COLO829 (cell line): Measurements from ENCODE around the gene SLC44A1.

ENCODE experiments used
- DNase-seq: peaks from one replicate; pipeline ENCODE4 v3.0.0; 2012; ENCODE audit warnings: low spot score

The SLC44A1 gene

DNA sequence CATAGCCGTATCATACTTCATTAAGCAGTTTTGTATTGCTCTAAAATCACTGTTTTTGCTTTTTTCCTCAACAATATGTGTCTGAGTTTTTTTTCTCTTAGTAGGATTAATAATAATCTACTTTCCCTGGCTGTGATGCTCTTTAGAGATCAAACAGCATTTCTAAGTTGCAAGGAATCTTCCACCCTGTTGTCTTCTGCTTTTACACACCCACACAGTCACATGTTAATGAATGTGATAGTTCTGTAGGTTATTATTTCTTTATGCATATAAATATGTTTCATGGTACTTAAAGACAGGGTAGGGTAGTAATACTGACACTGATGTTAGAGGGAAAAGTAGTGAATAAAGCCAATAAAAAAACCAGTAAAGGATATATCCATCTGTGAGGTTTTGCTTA, 29.3 kb downstream of the SLC44A1 start:
- DNase-seq: no peak

DNA sequence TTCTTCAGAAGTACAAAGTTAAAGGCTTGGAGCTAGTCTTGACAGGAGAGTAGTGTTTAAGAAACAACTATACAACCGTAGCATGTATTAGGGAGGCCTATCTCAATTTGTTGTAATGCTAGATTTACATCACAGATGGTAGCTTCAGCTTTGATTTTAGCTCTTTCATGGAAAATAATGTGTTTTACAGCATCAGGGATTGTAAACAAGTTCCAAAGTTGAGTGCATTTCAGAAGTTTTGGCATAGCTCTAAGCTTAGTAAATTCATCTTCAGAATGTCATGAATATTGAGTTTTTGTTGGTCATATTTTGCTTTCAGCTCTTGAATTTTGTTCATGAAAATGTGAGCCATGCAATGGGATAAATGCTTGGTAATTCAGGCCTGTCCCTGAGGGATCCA, 30.7 kb downstream of the SLC44A1 start:
- DNase-seq: no peak

DNA sequence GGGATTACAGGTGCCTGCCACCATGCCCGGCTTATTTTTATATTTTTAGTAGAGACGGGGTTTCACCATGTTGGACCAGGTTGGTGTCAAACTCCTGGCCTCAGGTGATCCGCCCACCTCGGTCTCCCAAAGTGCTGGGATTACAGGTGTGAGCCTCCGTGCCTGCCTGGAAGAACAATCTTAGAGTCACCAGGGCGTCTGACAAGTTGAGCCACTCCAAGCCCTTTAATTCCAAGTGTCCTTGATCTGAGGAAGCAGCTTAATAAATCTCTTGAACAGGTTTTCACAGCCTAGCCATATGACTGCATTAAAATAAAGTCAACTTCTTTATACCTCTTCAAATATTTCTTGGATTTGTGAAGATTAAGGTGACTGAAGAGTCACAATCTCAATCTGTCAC, 31.5 kb downstream of the SLC44A1 start:
- DNase-seq: no peak

- DNase-seq: no peak
These were observed 34.3 kb downstream of the SLC44A1 start for GRCh38 chr9:105278751-105279150.

GRCh38 chr9:105280691-105281090, 36.2 kb downstream of the SLC44A1 start:
- no peak for DNase-seq

DNA sequence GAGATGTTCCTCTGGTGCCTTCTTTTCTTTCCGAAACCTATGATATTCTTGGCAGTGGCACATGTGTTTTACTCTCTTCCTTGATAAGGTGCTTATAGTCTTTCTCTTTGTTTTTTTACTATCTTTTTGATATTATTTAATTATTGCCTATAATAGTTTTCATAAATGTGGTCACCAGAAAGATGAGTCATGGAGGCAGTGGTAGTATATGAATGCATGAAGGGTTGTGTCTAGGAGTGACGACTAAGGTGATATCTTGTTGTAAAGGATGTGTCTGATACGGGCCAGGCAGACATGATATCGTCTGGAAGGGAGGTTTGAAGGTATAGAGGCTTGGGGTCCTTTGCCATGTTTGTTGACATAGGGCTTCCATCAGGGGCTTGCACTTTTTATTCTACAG, 36.8 kb downstream of the SLC44A1 start:
- DNase-seq: no peak

DNA sequence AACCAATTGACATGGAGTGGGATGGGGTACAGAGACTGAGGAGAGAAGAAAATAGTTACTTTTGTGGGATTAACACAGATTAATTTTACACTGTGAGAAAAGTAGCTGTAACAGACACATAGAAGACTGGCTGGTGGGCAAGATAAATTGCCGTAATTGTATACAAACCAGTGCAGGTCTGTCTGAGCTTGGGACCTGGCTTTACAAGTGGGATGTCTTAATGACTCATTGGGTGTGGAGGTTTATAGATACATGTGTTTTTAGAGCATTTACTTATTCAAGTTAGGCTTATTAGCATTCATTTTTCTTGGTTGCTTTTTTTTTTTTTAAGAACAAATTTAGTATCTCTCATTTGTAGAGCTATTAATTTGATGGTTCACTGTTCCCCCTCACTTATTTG, 37.5 kb downstream of the SLC44A1 start:
- no peak for DNase-seq

GRCh38 chr9:105282870-105283621, 38.6 kb downstream of the SLC44A1 start:
- DNase-seq: no peak

DNA sequence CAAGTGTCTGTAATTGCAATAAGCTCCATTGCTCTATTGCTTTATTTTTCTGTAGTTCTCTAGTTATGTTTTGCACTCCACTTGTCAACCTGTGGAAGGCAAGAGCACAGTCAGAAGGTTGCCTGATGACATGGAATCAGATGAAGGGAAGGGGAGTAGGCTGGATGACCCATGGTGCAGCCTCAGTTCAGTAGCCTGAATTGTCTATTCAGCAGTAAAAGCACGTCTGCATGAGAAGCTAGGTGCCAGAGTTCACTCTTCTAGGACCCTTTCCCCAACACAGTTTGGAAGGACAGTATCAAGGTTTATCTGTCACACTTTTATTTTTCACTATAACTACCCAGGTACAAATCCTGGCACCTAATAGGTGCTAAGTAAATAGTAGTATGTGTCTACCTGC, 39.3 kb downstream of the SLC44A1 start:
- DNase-seq: no peak

GRCh38 chr9:105284463-105284862, 40.0 kb downstream of the SLC44A1 start:
- DNase-seq: no peak

DNA sequence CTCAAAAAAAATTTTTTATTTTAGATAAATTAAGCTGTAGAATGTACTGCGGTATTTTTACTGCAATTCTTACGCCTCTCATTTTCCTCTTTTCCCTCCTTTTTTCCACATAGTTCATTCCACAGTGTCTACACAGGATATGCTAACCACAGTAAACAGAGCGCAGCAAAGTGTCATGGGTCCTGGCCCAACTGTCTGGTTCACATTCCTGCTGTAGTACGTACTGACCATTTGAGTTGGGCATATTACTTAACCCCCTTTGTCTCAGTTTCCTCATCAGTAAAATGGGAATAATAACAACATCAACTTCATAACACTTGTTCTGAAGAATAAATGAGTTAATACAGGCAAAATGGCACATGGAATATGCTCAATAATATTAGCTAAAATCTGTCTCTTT, 41.6 kb downstream of the SLC44A1 start:
- DNase-seq: no peak

DNA sequence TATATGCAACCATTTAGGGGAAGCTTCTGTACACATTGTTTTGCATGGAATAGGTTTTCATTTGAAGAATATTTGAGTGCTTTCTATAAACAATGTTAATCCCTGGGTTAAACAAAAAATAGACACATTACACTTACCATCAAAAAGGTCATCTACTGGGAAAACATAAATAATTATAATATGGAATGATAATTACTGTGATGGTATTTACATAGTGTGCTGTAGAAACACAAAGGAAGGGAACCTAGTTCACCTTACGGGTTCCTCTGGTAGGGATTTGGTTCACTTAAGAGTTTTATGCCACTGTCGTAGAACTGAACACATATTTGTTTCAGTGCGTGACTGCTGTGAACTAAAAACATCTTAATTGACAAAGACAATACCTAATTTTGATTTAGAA, 44.9 kb downstream of the SLC44A1 start:
- DNase-seq: no peak

DNA sequence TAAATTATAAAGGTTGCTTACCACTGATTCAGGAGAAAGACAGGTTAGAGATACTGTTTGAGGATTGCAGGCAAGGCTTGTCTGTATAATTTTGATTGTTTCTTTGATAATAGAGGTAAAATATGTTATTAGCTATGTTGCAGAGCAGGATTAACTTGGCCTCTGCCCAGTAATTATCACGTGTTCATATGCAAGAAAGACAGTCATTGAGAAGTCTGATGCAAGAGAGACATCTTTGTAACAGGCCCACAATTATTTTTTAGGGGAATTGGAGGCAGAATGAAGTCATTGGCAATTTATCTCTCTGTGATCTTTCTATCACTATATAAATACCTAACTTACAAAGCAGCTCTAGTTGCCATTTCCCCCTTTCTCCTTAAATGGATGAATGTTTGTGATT, 46.0 kb downstream of the SLC44A1 start:
- DNase-seq: peak; percentile 62

DNA sequence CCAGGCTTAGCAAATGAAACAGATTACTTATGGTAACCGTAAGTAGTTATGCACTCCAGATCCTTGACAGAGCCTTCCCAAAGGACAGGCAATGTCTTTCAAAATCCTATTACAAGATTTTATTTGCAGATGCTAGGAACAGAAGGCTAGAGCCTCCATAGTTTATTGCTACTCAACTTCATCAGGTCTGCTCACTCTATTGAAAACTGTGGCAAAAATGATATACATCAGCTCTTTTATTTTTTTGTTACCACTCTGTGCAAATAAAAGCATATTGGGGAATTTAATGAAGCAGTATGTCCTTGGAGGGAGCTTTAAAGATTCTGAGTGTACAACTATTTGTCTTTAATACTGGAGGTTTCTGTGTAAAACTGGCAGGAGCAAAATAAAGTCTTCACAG, 46.5 kb downstream of the SLC44A1 start:
- no peak for DNase-seq

DNA sequence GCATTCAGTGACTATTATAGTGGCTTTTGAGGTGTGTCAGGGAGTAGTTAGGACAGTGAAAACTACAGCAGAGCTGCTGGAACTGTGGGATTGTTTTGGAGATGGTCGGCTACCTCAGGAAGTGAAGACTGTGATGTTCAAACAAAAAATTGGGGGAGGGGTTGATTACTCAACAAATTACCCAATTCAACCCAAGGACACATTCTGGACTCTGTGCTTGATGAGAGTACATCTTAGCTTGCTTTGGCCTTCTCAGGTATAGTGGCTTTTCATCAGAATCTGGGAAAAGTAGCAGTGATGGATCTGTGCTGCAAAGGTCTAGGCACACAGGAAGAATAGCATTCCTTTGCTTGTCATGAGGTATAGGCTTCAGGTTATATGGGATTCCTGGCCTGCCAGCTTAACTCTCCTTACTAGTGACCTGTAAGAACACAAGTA, 47.0 kb downstream of the SLC44A1 start:
- DNase-seq: no peak

GRCh38 chr9:105291938-105292337, 47.5 kb downstream of the SLC44A1 start:
- no peak for DNase-seq

DNA sequence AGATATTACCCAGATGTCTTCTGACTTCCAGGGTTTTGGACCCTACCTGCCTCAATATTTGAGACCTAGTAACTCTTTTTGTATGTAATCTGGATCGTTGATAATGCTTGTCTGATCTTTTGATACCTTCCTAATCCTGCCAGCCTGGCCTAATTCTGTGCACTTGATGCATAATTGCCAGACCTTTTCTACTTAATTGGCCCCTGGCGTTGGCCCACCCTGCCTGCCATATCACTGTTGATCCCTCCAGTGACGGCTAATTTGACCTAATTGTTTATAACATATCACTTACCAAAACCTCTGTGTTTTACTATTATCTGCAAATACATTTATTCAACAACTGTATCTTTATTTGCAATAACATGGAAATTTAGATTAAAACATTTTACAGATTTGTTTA, 49.0 kb downstream of the SLC44A1 start:
- DNase-seq: no peak

DNA sequence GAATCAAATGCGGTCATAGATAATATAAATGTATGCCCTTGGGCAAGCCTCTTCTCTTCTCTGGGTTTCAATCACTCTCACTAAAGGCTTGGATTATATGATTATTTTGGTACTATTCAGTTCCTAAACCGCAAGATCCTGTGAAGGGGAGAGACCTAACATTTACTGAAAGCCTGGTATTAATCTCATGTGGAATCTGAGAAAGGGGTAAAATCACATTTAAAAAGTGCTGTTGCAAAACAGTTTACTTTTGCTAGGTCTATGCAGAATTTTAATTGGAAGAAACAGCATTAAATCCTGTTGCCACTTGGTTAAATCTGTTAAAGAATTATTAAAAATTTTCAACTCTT, 50.7 kb downstream of the SLC44A1 start:
- DNase-seq: peak; percentile 45

DNA sequence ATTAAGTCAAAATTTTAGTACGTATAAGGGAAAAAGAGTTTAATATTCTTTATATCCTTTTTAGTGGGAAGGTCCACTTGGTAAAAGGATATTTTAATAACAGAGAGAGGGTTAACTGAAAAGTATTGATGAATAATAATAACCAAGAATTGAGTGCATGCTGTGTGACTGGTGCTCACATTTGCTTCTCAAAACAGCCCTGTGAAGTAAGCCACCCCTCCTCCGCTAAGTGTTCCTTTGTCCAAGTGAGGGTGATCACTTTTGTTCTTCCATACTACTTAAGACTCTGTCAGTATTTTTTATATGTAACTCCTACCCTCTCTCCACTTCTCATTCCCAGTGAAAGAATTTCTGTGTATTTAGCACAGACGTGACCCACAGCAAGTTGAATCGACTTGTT, 51.5 kb downstream of the SLC44A1 start:
- no peak for DNase-seq

DNA sequence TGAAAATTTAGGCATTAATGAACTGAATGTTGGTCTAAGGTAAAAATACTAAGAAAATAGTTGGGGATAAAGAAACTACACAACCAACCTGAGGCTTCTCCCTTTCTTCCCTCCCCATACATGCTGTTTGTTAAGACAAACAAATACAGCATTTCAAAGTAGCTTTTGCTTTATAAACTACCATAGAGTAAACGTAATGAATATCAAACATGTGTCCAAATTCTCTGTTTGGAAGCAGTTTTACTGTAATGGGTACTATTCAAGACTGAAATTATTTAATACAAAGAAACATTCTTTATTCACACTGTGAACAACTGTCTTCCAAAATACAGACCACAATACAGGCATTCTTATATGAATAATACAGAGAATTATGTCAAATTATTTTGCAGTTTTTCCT, 52.0 kb downstream of the SLC44A1 start:
- no peak for DNase-seq

DNA sequence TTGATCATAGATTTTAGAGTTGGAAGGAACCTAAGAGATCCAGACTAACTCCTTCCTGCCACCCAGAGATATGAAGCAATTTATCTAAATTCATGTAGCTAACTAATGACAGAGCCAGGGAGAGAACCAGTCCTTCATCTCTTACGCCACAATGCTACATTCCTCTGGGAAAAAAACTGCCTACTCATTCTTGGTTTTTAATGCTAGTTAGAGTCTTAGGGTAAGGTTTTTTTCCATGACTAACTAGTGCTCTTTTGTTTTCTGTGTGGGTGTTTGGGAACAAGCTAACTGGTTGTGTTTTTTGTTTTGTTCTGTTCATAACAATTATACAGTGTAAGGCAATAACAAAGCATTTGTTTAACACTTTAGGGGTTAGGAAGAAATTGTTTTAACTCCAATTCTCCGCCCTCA, 52.4 kb downstream of the SLC44A1 start:
- peak; percentile 89 for DNase-seq

DNA sequence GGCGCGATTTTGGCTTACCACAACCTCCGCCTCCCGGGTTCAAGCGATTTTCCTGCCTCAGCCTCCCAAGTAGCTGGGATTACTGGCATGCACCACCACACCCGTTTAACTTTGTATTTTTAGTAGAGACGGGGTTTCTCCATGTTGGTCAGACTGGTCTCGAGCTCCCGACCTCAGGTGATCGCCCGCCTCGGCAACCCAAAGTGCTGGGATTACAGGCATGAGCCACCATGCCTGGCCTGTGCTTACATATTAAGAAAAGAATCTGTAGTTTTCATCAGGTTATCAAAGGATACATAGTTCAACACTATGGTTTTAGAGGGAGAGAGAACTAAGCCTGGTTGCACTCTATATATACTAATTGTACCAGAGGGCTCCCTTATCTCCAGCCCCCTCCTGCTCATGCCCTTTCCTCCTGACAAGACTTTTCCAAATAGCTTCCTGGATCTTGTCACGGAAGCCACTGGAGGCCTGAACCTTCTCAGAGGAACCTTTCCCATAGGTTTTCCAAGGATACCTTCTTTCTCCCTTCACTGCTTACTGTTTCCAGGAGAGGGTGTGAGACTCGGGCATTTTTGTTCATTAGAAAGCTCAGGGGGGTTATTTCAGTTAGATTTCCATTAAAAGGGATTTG, 53.1 kb downstream of the SLC44A1 start:
- no peak for DNase-seq

- DNase-seq: peak; percentile 95
These were observed 54.9 kb downstream of the SLC44A1 start for GRCh38 chr9:105299190-105299854.

- no peak for DNase-seq
These were observed 58.3 kb downstream of the SLC44A1 start for GRCh38 chr9:105302728-105303127.
